GM18526 (cell line): ENCODE data around the gene GLIS1.

Experiments used
- POLR2A ChIP-seq: IDR thresholded peaks from 3 replicates; pipeline ENCODE4 v1.6.1; 2011; ENCODE audit not compliant: insufficient read length; ENCODE audit errors: extremely low read depth

GLIS1 gene

DNA sequence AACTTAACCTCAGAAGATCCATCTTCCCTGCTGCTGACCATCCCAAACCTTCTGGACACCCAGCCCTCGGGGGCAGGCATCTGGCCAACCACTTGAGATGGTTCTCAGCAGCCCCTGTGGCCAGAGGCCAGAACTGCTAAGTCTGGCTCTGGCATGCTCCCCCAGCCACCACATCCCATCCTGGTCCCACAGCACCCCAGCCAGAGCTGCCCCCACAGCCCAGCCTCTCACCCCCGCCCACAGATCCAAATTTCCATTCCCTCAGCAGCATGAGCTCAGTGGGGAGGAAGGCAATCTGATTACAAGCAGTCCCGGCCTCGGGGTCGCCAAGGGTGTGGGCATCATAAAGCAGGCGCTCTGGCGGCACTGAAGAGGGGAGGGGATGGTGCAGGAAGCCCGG lies 45.6 kb downstream of the GLIS1 start:
- TF ChIP-seq POLR2A: no peak

- TF ChIP-seq POLR2A: no peak
Observed at GRCh38 chr1:53691326-53691725, 47.6 kb downstream of the GLIS1 start.

- no peak for TF ChIP-seq POLR2A
Observed at GRCh38 chr1:53690411-53690810, 48.6 kb downstream of the GLIS1 start.

- no peak for TF ChIP-seq POLR2A
Observed at GRCh38 chr1:53689736-53690326, 49.1 kb downstream of the GLIS1 start.

DNA sequence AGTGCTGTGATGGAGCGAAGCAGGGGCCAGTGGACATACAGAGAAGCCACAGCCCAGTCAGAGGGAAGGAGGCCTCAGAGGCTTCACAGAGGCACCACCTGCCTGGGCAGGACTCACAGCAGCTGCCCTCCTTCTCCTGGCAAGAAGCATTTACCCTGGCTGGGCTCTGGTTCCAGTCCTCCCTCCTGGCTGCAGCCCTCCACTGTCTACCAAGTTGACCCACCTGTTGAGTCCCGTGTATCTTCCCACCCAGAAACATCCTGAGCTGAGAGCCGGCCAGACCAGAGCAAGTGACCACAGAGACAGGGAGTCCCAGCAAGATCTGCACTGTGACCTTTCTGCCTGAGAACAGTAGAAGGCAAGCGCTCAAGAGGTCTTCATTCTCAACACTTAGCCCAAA lies 49.7 kb downstream of the GLIS1 start:
- TF ChIP-seq POLR2A: no peak

GRCh38 chr1:53688381-53689102 lies 50.4 kb downstream of the GLIS1 start:
- TF ChIP-seq POLR2A: no peak

- no peak for TF ChIP-seq POLR2A
Observed at GRCh38 chr1:53687901-53688300, 51.1 kb downstream of the GLIS1 start.

GRCh38 chr1:53687426-53687825 lies 51.5 kb downstream of the GLIS1 start:
- TF ChIP-seq POLR2A: no peak

- no peak for TF ChIP-seq POLR2A
Observed at GRCh38 chr1:53686965-53687267, 52.0 kb downstream of the GLIS1 start.

DNA sequence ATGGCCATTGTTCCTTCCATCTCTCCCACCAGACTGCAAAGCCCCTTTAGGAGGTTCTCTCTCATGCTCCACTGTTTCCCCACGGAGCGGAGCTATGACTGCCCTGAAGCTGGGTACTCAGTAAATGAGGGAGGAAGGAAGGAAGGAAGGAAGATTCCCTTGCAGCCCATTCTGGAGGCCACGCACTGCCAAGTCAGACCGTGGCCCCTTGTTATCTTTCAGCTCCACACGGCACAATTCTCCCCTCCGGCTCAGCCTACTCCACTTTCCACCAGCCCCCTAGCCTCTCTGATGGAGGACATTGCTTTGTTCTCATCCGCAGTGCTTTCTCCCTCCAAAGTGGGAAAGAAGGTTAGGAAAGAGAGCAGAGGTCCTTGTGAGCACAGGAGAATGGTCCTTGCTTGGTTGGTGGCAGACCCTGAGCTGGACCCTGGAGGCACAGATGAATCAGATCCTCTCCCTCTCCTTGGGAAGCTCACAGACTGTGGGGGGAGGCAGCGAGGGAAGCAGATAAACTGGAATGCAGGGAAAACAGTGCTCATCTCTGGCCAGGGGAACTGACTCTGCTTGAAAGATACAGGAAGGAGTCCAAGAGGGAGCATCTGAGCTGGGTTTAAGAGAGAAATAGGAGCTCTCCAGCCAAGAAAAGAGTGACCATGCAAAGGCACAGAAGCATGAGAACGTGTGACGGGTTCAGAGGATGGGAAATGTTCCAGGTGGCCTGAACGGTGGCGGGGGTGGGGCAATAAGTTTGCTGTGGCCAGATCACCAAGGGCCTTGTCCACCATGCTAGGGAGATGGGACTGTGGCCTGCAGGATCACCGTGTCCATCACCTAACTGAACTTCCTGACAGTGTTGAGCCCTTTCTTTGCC lies 52.6 kb downstream of the GLIS1 start:
- TF ChIP-seq POLR2A: no peak

DNA sequence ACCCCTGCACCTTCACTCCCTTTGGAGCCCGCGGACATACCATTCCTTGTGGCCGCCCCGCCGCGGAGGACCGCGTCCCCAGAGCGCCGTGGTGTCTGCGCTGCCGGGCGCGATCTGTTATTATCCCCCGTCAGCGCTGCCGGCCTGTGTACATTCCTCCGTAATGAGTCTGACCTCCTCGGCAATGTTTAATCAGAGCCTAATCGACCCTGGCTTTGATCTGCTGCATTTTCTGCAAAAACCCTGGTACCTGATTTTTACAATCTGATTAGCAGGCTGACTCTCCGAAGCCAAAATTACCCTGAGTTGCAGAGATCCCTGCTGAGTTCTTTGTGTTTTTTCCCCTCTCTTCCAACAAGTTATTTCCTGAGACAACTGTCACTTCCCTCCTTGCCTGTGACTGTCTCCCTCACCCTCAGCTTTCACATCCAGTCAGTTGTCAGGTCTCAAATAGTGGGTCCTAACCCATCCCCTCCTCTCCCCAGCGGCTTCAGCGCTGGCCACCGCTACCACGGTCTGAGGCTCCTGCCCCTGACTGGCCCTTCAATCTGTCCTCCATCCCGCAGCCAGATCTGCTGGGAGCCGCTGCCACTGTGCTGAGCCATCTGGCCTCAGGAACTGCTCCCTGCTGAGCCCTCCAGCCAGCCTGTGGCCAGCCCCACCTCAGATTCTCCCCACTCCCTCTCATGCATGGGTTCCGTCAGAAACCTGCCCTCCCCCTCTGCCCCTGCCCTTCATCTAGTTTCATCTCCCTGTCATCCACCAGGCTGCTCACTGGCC lies 53.5 kb downstream of the GLIS1 start:
- no peak for TF ChIP-seq POLR2A

- no peak for TF ChIP-seq POLR2A
Observed at GRCh38 chr1:53684741-53685140, 54.2 kb downstream of the GLIS1 start.

DNA sequence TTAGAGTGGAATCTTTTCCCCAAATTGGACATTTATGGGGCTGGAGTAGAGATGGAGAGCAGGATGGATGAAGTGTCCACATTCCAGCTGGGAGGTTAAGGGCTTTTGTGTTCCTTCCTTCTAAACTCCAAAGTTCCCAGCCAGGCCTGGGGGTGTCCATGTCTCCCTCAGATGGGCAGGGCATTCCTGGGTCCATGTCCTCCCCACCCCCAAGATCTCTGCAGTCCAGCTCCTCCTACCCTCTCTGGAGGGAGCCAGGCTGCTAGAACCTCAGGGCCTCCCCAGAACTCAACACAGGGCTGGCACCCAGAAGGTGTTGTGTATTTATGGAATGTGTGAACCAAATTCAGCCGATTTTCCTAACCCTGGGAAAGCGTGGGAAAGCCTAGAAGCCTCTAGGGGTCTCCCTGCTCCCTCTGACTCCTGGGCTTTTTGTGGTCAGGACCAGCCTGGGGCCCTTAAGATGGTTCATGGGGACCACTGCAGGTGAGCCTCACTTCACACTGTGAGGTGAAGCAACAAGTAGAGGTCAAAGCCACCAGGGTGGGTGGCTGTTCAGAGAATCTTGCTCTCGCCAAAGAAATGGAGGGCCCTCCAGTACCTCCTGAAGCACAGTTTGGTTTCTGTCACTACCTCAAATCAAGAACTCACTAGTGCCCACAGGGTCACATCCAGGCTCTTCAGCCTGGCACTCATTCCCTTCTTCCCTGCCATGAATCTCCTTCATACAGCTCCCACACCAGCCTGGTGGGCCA lies 54.8 kb downstream of the GLIS1 start:
- TF ChIP-seq POLR2A: no peak

DNA sequence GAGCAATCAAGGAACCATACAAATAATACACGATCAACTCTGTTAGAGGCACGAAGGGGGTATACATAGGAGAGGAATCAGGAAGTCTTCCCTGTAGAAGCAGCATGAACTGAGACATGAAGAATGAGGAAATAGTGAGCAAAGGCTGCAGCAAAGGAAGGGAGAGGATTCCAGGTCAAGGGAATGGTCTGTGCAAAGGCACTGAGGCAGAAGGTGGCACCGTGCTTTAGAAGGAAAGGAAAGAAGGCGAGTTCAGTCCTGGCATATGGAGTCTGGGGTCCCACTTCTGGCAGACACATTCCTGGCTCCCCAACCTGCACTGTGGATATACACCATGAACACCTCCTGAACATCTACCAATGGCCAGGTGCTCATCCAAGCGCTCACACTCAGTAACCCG lies 56.1 kb downstream of the GLIS1 start:
- no peak for TF ChIP-seq POLR2A

GRCh38 chr1:53681977-53682685 lies 56.8 kb downstream of the GLIS1 start:
- TF ChIP-seq POLR2A: no peak
